ENCODE results near the gene ZNF598.
"Not testable (repeated sequence)": the region's sequence is repeated elsewhere in the genome, so short reads cannot be mapped to it uniquely, and the experiment has no call there.

Gene ZNF598

GRCh38 chr16:1974157-1975070 lies 35.2 kb downstream of the ZNF598 start:
- DNase-seq: no peak

DNA sequence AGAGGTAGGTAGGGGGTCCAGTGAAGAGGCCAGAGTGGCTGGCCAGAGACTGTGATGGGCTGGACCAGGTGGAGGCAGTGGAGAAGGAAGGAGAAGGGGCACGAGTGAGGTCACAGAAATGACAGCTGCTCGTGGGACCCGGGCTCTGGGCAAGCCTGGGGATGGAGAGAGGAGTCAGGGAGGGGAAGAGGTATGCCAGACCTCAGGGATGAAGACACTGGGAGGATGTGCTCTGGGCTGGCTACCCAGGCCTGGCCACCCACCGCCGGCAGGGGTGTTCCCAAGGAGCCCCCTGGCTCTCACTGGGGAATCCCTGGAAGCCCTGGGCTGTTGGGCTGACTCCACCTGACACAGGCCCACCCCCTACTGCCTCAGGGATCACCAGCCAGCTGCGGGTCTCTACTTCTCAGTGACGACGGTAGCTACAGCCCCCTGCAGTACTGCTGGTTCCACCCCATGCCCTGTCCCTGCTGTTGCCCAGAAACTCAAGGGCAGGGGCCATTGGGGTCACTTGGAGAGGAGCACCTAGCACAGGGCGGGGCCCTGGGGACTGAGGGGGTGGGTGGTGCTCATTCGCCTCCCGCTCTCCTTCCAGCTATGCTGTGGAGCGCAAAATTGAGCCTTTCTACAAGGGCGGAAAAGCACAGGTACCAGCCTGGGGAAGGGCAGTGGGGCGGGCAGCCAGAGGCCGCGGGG lies 36.0 kb downstream of the ZNF598 start:
- DNase-seq: no peak

- no peak for DNase-seq
These were observed 37.1 kb downstream of the ZNF598 start for GRCh38 chr16:1972490-1972877.

- peak; percentile 71 for DNase-seq
These were observed 37.7 kb downstream of the ZNF598 start, which contains the start of gene TBL3 for GRCh38 chr16:1971796-1972489. Gene TBL3, plus strand, starts transcription at chr16:1972053. Its CDS starts 112 bp downstream, at chr16:1972165.

DNA sequence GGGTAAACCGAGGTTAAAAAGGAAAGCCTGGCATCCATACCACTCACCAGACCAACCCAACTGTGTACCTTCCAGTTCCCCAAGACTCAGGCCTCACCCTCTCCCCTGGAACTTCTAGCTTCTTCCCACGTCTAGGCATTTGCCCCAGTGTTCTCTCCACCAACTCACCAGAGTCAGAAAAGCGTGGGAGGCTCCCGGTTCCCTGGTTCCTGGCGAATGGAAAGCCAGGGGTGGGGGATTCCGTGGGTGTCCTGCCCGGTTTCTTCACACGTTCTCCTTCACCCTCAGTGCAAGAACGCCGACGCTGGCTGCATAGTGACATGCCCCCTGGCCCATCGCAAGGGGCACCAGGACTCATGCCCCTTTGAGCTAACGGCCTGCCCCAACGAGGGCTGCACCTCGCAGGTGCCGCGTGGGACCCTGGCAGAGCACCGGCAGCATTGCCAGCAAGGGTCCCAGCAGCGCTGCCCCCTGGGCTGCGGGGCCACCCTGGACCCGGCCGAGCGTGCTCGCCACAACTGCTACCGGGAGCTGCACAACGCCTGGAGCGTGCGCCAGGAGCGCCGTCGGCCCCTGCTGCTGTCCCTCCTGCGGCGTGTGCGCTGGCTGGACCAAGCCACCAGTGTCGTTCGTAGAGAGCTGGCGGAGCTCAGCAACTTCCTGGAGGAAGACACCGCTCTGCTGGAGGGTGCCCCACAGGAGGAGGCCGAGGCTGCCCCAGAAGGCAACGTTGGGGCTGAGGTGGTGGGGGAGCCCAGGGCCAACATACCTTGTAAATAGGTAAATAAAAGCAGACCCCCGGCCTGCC lies 41.3 kb downstream of the ZNF598 start:
- no peak for DNase-seq

GRCh38 chr16:1966460-1966859 lies 43.2 kb downstream of the ZNF598 start, which contains the start of gene RNF151:
Gene RNF151, plus strand, starts transcription at chr16:1966856. Its CDS starts 26 bp downstream, at chr16:1966882.
- no peak for DNase-seq

GRCh38 chr16:1965396-1966001 lies 44.1 kb downstream of the ZNF598 start:
- no peak for DNase-seq

- DNase-seq: peak; percentile 96
These were observed 44.9 kb downstream of the ZNF598 start, which contains the start of gene RPS2 for GRCh38 chr16:1964506-1965395. Gene RPS2, minus strand, starts transcription at chr16:1964826. Its CDS starts 201 bp downstream, at chr16:1964625.

- DNase-seq: no peak
These were observed 45.7 kb downstream of the ZNF598 start for GRCh38 chr16:1963806-1964505.

- DNase-seq: not testable (repeated sequence)
These were observed 47.2 kb downstream of the ZNF598 start for GRCh38 chr16:1962161-1963153.

DNA sequence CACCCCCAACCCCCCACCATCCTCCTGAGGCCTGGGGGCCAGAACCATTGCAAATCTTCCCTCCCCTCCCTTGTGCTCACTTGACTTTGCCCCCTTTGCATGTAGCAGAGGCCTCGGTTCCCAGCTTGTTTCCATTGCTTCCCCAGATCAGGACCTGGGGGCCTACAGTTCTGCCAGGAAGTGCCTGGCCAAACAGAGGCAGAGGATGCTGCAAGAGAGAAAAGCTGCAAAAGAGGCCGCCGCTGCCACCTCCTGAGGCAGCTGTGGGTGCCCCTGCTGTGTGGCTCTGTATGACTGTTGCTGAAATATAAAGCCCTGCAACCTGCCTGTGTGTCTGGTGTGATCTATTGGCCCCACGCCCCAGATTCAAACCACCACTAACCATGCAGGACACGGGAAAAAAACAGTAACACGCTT lies 48.0 kb downstream of the ZNF598 start:
- no peak for DNase-seq

DNA sequence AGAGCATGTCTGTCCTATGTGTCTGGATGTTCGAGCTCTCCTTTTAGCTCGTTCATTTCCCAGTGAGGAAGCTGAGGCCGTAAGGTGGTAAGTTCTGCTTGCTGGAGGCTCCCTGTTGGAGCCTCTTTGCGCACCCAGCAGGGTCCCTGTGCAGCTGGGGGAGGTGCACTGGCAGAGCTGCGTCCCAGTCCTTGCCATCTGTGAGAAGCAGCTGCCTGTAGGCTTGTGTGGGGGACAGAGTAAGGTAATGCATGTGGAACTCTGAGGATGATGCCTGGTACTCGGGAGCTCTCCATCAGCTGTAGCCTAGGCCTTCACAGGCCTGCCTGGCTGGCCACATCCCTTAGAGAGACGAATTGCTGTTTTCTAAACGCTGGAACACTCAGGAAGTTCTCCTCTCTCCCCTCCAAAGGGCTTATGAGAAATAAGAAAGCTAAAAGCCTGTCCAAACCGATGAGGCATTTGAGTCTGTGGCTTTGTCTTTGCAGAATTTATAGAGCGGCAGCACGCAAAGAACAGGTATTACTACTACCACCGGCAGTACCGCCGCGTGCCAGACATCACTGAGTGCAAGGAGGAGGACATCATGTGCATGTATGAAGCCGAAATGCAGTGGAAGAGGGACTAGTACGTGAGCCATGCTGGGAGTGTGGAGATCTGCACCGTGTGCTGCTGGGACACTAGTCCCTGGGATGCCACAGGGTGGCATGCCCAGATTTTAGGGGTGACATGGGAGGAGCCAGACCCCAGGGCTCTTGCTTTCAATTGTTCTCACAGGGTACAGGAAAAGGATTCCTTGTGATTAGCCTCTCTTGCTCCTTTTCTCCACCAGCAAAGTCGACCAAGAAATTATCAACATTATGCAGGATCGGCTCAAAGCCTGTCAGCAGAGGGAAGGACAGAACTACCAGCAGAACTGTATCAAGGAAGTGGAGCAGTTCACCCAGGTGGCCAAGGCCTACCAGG lies 48.7 kb downstream of the ZNF598 start:
- peak; percentile 82 for DNase-seq

DNA sequence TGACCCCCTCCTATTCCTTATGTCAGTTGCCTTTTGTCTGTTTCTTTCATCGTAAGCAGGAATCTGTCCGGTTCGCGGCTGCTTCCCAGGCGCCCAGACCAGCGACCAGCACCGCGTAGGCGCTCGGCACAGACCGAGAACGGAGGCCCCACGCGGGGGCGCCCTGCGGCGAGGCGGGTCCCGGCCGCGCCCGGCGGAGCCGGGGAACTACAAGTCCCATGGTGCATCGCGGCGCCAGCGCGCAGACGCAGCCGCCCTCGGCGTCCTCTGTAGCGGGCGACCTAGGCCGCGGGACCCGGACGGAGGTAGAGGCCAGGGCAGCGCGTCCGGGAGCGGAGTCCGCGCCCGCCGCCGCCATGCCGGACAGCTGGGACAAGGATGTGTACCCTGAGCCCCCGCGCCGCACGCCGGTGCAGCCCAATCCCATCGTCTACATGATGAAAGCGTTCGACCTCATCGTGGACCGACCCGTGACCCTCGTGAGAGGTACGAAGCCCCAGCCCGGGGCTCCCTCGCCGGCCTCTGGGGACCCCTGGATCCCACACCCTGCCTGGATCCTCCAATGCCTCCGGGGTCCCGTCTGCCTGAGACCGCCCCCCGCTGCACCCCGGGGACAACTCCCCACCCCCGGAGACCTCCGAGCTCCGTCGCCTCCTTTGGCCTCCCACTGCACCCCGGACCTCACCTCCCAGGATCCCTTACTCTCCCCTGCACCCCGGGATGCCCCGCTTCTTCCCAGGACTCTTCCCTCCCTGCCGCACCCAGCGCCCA lies 50.2 kb downstream of the ZNF598 start, which contains the start of gene NDUFB10:
TSS of gene NDUFB10 (plus strand) at position 270 of the 771 bp plus-strand sequence. CDS start at position 357, 87 bp downstream.
- DNase-seq: peak; percentile 66

GRCh38 chr16:1958715-1959268 lies 50.8 kb downstream of the ZNF598 start:
- no peak for DNase-seq

DNA sequence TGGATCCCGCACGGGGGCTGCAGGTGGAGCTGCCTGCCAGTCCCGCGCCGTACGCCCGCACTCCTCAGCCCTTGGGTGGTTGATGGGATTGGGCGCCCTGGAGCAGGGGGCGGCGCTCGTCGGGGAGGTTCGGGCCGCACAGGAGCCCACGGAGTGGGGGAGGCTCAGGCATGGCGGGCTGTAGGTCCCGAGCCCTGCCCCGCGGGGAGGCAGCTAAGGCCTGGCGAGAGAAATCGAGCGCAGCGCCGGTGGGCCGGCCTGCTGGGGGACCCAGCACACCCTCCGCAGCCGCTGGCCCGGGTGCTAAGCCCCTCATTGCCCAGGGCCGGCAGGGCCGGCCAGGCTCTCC lies 51.5 kb downstream of the ZNF598 start:
- not testable (repeated sequence) for DNase-seq
